Fibroblast of lung (primary cell): ENCODE results near the gene JAKMIP1. TPM values are rescaled to one million over a fixed set of nuclear protein-coding genes. Genes with fewer than 3 reads are reported as not detected.

Experiments used
- DNase-seq, 2 donors: peaks; one replicate each; pipeline versions ENCODE4 v3.0.0 to v3.0.0-alpha.2; 2010; ENCODE audit warnings: low read depth in 2 of 2
- H2AFZ ChIP-seq: 2 replicates; pipeline ENCODE4 v1.5.1; 2012; ENCODE audit warnings: low read length, control low read depth, inconsistent platforms
- H3K27ac ChIP-seq: 2 replicates; pipeline ENCODE4 v1.5.1; 2011; ENCODE audit warnings: low read length, control low read depth; ENCODE audit not compliant: insufficient read depth
- H3K27me3 ChIP-seq: 2 replicates; pipeline ENCODE4 v1.5.1; 2011; ENCODE audit warnings: mild to moderate bottlenecking, low read length; ENCODE audit not compliant: control insufficient read depth, insufficient read depth
- H3K36me3 ChIP-seq: 2 replicates; pipeline ENCODE4 v1.5.1; 2011; ENCODE audit warnings: low read length; ENCODE audit not compliant: control insufficient read depth, insufficient read depth
- H3K4me1 ChIP-seq: 2 replicates; pipeline ENCODE4 v1.5.1; 2011; ENCODE audit warnings: low read length; ENCODE audit not compliant: control insufficient read depth, insufficient read depth; ENCODE audit errors: extremely low read depth
- H3K4me2 ChIP-seq: 2 replicates; pipeline ENCODE4 v1.5.1; 2011; ENCODE audit warnings: low read length, control low read depth; ENCODE audit not compliant: insufficient read depth; ENCODE audit errors: extremely low read depth
- H3K4me3 ChIP-seq, 4 experiments: fragments of 200-600 bp in 1 of 4; sonication (generic) in 1 of 4; replicated peaks in 1 of 4; 2 replicates each; pipeline ENCODE4 v1.5.1; 2011 to 2016; ENCODE audit warnings: low read length in 4 of 4, low read depth in 3 of 4, mild to moderate bottlenecking in 3 of 4, control low read depth in 2 of 4, inconsistent platforms in 1 of 4, mixed read lengths in 1 of 4; ENCODE audit not compliant: insufficient read depth in 1 of 4; ENCODE audit errors: control extremely low read depth in 1 of 4
- H3K79me2 ChIP-seq: 2 replicates; pipeline ENCODE4 v1.5.1; 2012; ENCODE audit warnings: mild to moderate bottlenecking, low read length, inconsistent platforms; ENCODE audit not compliant: control insufficient read depth, insufficient read depth
- H3K9ac ChIP-seq: 2 replicates; pipeline ENCODE4 v1.5.1; 2011; ENCODE audit warnings: mild to moderate bottlenecking, low read length, control low read depth; ENCODE audit not compliant: insufficient read depth
- H3K9me3 ChIP-seq: 2 replicates; pipeline ENCODE4 v1.5.1; 2012; ENCODE audit warnings: low read depth, low read length; ENCODE audit not compliant: control insufficient read depth, insufficient read depth
- H4K20me1 ChIP-seq: 2 replicates; pipeline ENCODE4 v1.5.1; 2011; ENCODE audit warnings: low read length; ENCODE audit not compliant: control insufficient read depth, insufficient read depth; ENCODE audit errors: extremely low read depth
- EZH2 ChIP-seq: IDR thresholded peaks from 2 replicates; pipeline ENCODE4 v1.5.1; 2012; ENCODE audit warnings: low read length, control low read depth, mild to moderate bottlenecking; ENCODE audit errors: missing control alignments
- polyA plus RNA-seq, 2 donors: library from polyadenylated mRNA; depleted of rRNA in 1 of 2; stranded (reverse) in 1 of 2; unstranded in 1 of 2; fragments of >200 nt; gene quantifications; 2 replicates each; pipeline ENCODE4 v1.2.1, GENCODE V29; 2011 to 2012; ENCODE audit warnings: missing spikeins in 1 of 2
- total RNA-seq: library from RNA; depleted of rRNA; stranded (reverse); fragments of >200 nt; gene quantifications from 2 replicates; pipeline ENCODE4 v1.2.1, GENCODE V29; 2014
- TF ChIP-seq, protein P1 (sequence below), 2 donors: IDR thresholded peaks in 1 of 2; conservative IDR thresholded peaks in 1 of 2; 1 replicate in 1 of 2; 2 replicates in 1 of 2; pipeline ENCODE4 v1.5.1; 2011 to 2012; ENCODE audit warnings: low read length in 2 of 2, control low read depth in 1 of 2, inconsistent platforms in 1 of 2, low read depth in 1 of 2, mild to moderate bottlenecking in 1 of 2

JAKMIP1 gene
- total and polyA plus RNA-seq, 2 donors (not counting 1 experiment from before 2014, with no cell fraction given), result not detected

DNA sequence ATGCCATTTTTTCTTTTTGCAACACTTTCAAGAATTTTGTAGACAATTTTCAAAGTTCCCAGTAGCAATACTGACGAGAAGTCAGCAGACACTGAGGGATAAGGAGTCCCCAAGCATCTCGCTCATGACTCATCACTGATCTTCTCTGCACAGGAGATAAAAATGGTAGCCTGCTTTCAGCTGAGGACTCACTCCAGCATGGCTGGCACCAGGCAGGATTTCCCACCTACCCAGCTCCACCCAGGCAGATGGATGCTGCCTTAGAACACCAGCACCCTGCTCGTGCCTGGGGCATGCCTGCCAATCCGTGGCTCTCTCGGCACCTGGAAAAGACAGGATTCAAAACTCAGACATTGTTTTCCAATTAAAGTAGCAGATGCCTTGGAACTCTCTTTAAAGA, 24.9 kb downstream of the JAKMIP1 start:
- no peak overlapping the region for H2AFZ ChIP-seq
- H3K4me3 ChIP-seq, result no peak overlapping the region
- H3K9me3 ChIP-seq, result no peaks in the 10 kb centered on the region
- DNase-seq, result no peak
- H3K4me1 ChIP-seq, result no peaks in the 10 kb centered on the region
- H3K27ac ChIP-seq, result no peak overlapping the region
- H3K27me3 ChIP-seq, result no peaks in the 10 kb centered on the region
- H4K20me1 ChIP-seq, result no peaks in the 10 kb centered on the region
- TF ChIP-seq, protein P1, sequence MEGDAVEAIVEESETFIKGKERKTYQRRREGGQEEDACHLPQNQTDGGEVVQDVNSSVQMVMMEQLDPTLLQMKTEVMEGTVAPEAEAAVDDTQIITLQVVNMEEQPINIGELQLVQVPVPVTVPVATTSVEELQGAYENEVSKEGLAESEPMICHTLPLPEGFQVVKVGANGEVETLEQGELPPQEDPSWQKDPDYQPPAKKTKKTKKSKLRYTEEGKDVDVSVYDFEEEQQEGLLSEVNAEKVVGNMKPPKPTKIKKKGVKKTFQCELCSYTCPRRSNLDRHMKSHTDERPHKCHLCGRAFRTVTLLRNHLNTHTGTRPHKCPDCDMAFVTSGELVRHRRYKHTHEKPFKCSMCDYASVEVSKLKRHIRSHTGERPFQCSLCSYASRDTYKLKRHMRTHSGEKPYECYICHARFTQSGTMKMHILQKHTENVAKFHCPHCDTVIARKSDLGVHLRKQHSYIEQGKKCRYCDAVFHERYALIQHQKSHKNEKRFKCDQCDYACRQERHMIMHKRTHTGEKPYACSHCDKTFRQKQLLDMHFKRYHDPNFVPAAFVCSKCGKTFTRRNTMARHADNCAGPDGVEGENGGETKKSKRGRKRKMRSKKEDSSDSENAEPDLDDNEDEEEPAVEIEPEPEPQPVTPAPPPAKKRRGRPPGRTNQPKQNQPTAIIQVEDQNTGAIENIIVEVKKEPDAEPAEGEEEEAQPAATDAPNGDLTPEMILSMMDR (conservative IDR thresholded peaks at IDR 0.05 in 1 of 2, IDR thresholded peaks at IDR 0.05 in 1 of 2; ENCODE audit: low read depth in 1 of 2, low read length in 2 of 2), result no peak
- TF ChIP-seq EZH2, result no peak
- H3K36me3 ChIP-seq, result no peaks in the 10 kb centered on the region
- H3K79me2 ChIP-seq, result no peaks in the 10 kb centered on the region
- H3K4me2 ChIP-seq, result no peak overlapping the region
- no peak overlapping the region for H3K9ac ChIP-seq

DNA sequence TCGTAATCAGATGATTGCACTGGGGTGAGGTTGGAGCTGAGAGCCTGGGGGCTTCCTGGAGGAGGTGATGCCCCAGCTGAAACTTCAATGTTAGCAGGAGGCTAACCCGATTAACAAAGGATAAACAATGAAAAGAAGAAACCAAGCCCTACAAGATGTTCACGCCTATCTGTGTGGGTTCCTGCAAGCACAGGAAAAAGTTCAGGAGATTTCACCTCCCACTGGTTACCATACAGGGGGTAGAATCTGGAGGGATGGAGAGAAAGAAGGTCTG, 27.5 kb downstream of the JAKMIP1 start:
- TF ChIP-seq EZH2, result no peak
- TF ChIP-seq, protein P1 (conservative IDR thresholded peaks at IDR 0.05 in 1 of 2, IDR thresholded peaks at IDR 0.05 in 1 of 2; ENCODE audit: low read depth in 1 of 2, low read length in 2 of 2), result no peak
- no peaks in the 10 kb centered on the region for H3K27me3 ChIP-seq
- no peaks in the 10 kb centered on the region for H3K4me1 ChIP-seq
- H2AFZ ChIP-seq, result no peak overlapping the region
- H3K79me2 ChIP-seq, result no peaks in the 10 kb centered on the region
- no peak for DNase-seq
- H3K4me3 ChIP-seq, result no peak overlapping the region
- no peaks in the 10 kb centered on the region for H4K20me1 ChIP-seq
- no peaks in the 10 kb centered on the region for H3K36me3 ChIP-seq
- H3K27ac ChIP-seq, result no peak overlapping the region
- H3K9ac ChIP-seq, result no peak overlapping the region
- no peak overlapping the region for H3K4me2 ChIP-seq
- no peaks in the 10 kb centered on the region for H3K9me3 ChIP-seq

DNA sequence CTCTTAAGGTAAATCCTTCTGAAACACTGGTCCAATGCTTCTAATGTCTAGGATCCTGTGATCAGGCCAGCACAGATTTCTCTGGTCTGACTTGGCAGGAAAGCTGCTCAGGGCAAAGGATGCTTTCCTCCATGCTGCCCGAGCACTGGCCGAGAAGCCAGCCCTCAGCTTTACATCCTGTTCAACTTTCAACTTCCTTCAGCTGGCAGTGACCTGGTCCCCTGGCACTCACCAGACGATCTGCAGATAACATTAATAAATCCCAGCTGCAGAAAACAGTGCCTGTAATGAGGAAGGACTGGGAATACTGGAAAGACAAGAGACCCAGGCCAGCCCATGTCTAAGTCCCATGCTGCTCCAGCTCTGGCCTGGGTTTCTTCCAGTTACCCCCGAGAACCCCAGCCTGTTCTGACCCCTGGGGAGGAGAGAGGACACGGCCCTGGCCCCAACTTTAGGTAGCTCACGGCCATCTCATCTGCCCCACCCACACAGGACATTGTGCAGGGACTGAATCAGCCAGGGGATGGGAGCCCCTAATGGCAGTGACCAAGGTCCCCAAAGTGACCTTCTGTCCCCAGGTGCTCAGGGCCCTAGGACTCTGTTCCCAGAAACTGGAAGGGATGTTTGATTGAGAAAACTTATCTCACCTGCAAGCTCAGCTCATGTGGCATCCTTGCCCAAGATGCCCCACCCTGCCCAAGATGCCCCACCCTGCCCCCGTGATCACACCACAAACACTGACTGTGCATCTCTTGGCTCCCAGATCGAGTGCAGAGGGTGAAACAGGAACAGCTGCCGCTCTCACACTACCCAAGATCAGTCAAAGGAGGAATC, 28.0 kb downstream of the JAKMIP1 start:
- Histone ChIP-seq H3K27ac (no peak overlapping the region), H3K9ac (no peak overlapping the region), H3K4me3 (no peak overlapping the region), H3K9me3 (no peaks in the 10 kb centered on the region), H3K4me2 (no peak overlapping the region), H3K27me3 (no peaks in the 10 kb centered on the region), H3K4me1 (no peaks in the 10 kb centered on the region), H2AFZ (no peak overlapping the region), H4K20me1 (no peaks in the 10 kb centered on the region), H3K79me2 (no peaks in the 10 kb centered on the region), H3K36me3 (no peaks in the 10 kb centered on the region)
- TF ChIP-seq, protein P1 (conservative IDR thresholded peaks at IDR 0.05 in 1 of 2, IDR thresholded peaks at IDR 0.05 in 1 of 2; ENCODE audit: low read depth in 1 of 2, low read length in 2 of 2), result no peak
- TF ChIP-seq EZH2, result no peak
- no peak for DNase-seq
